Type B pancreatic cell (in vitro differentiated cells): ENCODE results near the gene SSX4B. TPM values are rescaled to one million over a fixed set of nuclear protein-coding genes. Genes with fewer than 3 reads are reported as not detected.
"Not testable (repeated sequence)": the region's sequence is repeated elsewhere in the genome, so short reads cannot be mapped to it uniquely, and the experiment has no call there.

Experiments
- DNase-seq: peaks from one replicate; pipeline ENCODE4 v3.0.0; 2021; ENCODE audit warnings: mixed read lengths; ENCODE audit not compliant: unreplicated experiment; ENCODE audit errors: extremely low spot score
- H3K27ac Mint-ChIP-seq: 2 replicates; pipeline ENCODE4 v1.8.0; 2021; ENCODE audit warnings: mild to moderate bottlenecking, mixed read lengths
- H3K27me3 Mint-ChIP-seq: 2 replicates; pipeline ENCODE4 v1.8.0; 2021; ENCODE audit warnings: mixed read lengths
- H3K36me3 Mint-ChIP-seq: 2 replicates; pipeline ENCODE4 v1.8.0; 2021; ENCODE audit warnings: mixed read lengths
- H3K4me1 Mint-ChIP-seq: one replicate; pipeline ENCODE4 v1.8.0; 2021; ENCODE audit warnings: mixed read lengths; ENCODE audit not compliant: unreplicated experiment
- H3K4me3 Mint-ChIP-seq: 2 replicates; pipeline ENCODE4 v1.8.0; 2021; ENCODE audit warnings: mild to moderate bottlenecking, mixed read lengths
- H3K9me3 Mint-ChIP-seq: 2 replicates; pipeline ENCODE4 v1.8.0; 2021; ENCODE audit warnings: mixed read lengths
- CTCF ChIP-seq: fragments of 200-600 bp; sonication (generic); conservative IDR thresholded peaks from 2 replicates; pipeline ENCODE4 v1.5.0; 2021; ENCODE audit warnings: antibody characterized with exemption, mild to moderate bottlenecking
- total RNA-seq: library from RNA; stranded (reverse); gene quantifications from 2 replicates; pipeline ENCODE4 v1.2.1, GENCODE V29; 2021; ENCODE audit warnings: low replicate concordance

The SSX4B gene
- total RNA-seq, 1 donor from 2014 or later: not detected

DNA sequence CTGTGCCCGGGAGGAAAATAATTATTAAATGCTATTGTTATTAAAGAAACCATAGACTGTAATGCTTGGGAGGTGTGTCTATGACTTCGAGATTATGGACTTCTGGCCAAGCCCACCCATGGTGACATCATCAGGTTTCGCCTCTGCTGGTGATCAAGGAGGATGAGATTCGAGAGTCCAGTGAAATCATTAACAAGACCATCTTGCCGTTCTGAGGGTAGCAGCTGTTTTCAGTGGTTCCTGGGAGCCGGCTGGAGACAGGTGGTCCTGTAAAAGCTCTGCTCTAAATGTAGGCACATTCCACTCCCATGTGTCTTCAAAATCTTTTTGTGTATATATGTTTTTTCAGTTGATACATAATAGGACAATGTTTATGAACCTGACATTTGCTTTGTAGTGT, 52.5 kb downstream of the SSX4B start:
- not testable (repeated sequence) for H3K9me3 Mint-ChIP-seq, H3K27ac Mint-ChIP-seq, H3K36me3 Mint-ChIP-seq, H3K4me1 Mint-ChIP-seq, H3K27me3 Mint-ChIP-seq, H3K4me3 Mint-ChIP-seq, DNase-seq

DNA sequence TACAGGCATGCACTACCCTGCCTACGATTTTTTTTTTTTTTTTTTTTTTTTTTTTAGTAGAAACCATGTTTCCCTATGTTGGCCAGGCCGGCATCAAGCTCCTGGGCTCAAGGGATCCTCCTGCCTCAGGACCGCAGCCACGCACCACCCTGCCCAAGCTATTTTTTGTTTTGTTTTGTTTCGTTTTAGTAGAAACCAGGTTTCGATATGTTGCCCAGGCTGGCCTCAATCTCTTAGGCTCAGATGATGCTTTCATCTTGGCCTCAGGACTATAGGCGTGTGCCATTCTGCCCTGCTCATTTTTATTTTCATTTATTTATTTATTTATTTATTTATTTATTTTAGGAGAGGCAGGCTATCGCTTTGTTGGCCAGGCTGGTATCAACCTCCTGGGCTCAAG, 54.1 kb downstream of the SSX4B start:
- no peaks in the 10 kb centered on the region for H3K4me1 Mint-ChIP-seq
- H3K27me3 Mint-ChIP-seq: no peaks in the 10 kb centered on the region
- H3K9me3 Mint-ChIP-seq: no peaks in the 10 kb centered on the region
- no peak overlapping the region for H3K27ac Mint-ChIP-seq
- no peak for DNase-seq
- no peak overlapping the region for H3K4me3 Mint-ChIP-seq
- H3K36me3 Mint-ChIP-seq: no peaks in the 10 kb centered on the region
- no peak for TF ChIP-seq CTCF

DNA sequence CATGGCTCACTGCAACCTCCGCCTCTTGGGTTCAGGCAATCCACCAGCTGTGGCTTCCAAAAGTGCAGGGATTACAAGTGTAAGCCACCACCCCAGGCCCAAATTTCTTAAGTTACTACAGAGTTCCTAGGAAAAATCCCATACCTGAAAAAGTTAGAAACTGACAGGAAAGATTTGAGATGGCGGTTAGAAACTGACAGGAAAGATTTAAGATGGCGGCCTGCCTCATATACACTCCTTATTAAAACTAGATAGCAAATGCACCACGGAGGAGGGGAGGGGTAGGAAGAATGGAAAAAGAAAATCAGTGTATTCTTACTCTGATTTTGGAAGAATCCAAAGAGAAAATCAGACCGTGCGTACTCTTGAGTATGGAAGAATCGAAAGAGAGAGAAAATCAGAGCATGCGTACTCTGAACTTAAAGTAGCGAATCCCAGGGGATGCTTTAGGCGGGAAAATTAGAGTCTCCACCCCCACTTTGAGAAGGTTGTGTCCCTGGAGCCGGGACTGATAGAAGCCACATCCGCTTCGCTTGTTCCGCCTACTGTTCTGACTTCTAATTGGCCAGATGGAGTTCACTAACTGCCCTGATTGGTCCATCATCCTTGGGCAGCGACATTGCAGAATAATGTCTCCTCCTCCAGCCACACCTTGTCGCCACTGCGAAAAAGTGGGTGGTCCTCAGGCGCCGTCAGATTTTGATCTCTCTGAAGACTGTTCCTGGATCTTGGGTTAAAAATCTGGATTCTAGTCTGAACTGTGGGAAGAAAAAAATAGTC, 55.3 kb downstream of the SSX4B start, which contains the start of gene SSX3:
Gene SSX3, minus strand, starts transcription at position 389 of the 780 bp plus-strand sequence. CDS start 1,454 bp downstream, outside the sequence.
- not testable (repeated sequence) for DNase-seq, H3K4me1 Mint-ChIP-seq, H3K27ac Mint-ChIP-seq, H3K9me3 Mint-ChIP-seq, H3K36me3 Mint-ChIP-seq, H3K27me3 Mint-ChIP-seq, H3K4me3 Mint-ChIP-seq

Other genes with a start within 250 kb of the SSX4B start
- gene SSX5, start 215.2 kb downstream of the SSX4B start, total RNA-seq: not detected in 2 replicates
- gene SSX1, start 156.6 kb downstream of the SSX4B start, total RNA-seq: not detected in 2 replicates
- gene SSX3, start 55.3 kb downstream of the SSX4B start, total RNA-seq: not detected in 2 replicates
- not detected in 2 replicates for gene SSX4, start 28.4 kb downstream of the SSX4B start, total RNA-seq
- gene SLC38A5, start 58.3 kb upstream of the SSX4B start, total RNA-seq: 1.8 and 4.6 TPM in 2 replicates
- gene FTSJ1, start 64.2 kb upstream of the SSX4B start, total RNA-seq: 35.3 and 46.4 TPM in 2 replicates
- gene PORCN, start 97.0 kb upstream of the SSX4B start, total RNA-seq: 3.6 and 10.0 TPM in 2 replicates
- gene EBP, start 109.8 kb upstream of the SSX4B start, total RNA-seq: 79.8 and 95.9 TPM in 2 replicates
- gene TBC1D25, start 127.8 kb upstream of the SSX4B start, total RNA-seq: 10.6 and 12.8 TPM in 2 replicates
- 131 and 178 TPM in 2 replicates for gene RBM3, start 162.5 kb upstream of the SSX4B start, total RNA-seq
- gene WDR13, start 185.5 kb upstream of the SSX4B start, total RNA-seq: 80.2 and 96.1 TPM in 2 replicates